DOHH2 (cell line): Measurements from ENCODE around the gene GNAS-AS1.

ENCODE experiments used
- H3F3A ChIP-seq: fragments of 200-600 bp; sonication (generic), shearing (Covaris generic); 2 replicates; pipeline ENCODE4 v1.6.0; 2016; ENCODE audit warnings: antibody characterized with exemption, mild to moderate bottlenecking; ENCODE audit not compliant: control insufficient read depth, insufficient read depth
- H3K27ac ChIP-seq: fragments of 200-600 bp; sonication (generic); 2 replicates; pipeline ENCODE4 v1.5.1; 2014; ENCODE audit warnings: low read depth, mild to moderate bottlenecking, low read length, moderate library complexity
- H3K27me3 ChIP-seq: fragments of 200-600 bp; sonication (generic); 2 replicates; pipeline ENCODE4 v1.6.1; 2014; ENCODE audit warnings: mild to moderate bottlenecking, low read length, mixed read lengths; ENCODE audit not compliant: control insufficient read depth
- H3K36me3 ChIP-seq: fragments of 200-600 bp; sonication (generic); 2 replicates; pipeline ENCODE4 v1.6.1; 2014; ENCODE audit warnings: mild to moderate bottlenecking, low read length, moderate library complexity, mixed read lengths; ENCODE audit not compliant: control insufficient read depth
- H3K4me1 ChIP-seq: fragments of 200-600 bp; sonication (generic); 2 replicates; pipeline ENCODE4 v1.6.1; 2014; ENCODE audit warnings: mild to moderate bottlenecking, low read length, mixed read lengths; ENCODE audit not compliant: control insufficient read depth
- H3K4me2 ChIP-seq: fragments of 200-600 bp; sonication (generic); 2 replicates; pipeline ENCODE4 v1.6.0; 2014; ENCODE audit warnings: mild to moderate bottlenecking, low read length, moderate library complexity
- H3K4me3 ChIP-seq: fragments of 200-600 bp; sonication (generic); 2 replicates; pipeline ENCODE4 v1.5.1; 2014; ENCODE audit warnings: mild to moderate bottlenecking, low read length, mixed read lengths
- H3K79me2 ChIP-seq: fragments of 200-600 bp; sonication (generic); 2 replicates; pipeline ENCODE4 v1.6.1; 2014; ENCODE audit warnings: mild to moderate bottlenecking, low read length, mixed read lengths; ENCODE audit not compliant: control insufficient read depth
- H3K9me2 ChIP-seq: fragments of 200-600 bp; sonication (generic); replicated peaks from 2 replicates; pipeline ENCODE4 v1.6.1; 2014; ENCODE audit warnings: mild to moderate bottlenecking, low read length, mixed read lengths; ENCODE audit not compliant: control insufficient read depth
- H3K9me3 ChIP-seq: fragments of 200-600 bp; sonication (generic); 2 replicates; pipeline ENCODE4 v1.6.1; 2014; ENCODE audit warnings: antibody characterized with exemption, low read length, mixed read lengths; ENCODE audit not compliant: control insufficient read depth, insufficient read depth
- H4K20me1 ChIP-seq: fragments of 200-600 bp; sonication (generic); 2 replicates; pipeline ENCODE4 v1.6.0; 2014; ENCODE audit warnings: low read depth, mild to moderate bottlenecking, antibody characterized with exemption, low read length, moderate library complexity; ENCODE audit not compliant: control insufficient read depth, insufficient read depth
- CTCF ChIP-seq: fragments of 200-600 bp; sonication (generic); IDR thresholded peaks from one replicate; pipeline ENCODE4 v1.5.1; 2014; ENCODE audit warnings: antibody characterized with exemption, mild to moderate bottlenecking, low read depth, low read length; ENCODE audit not compliant: poor library complexity, severe bottlenecking
- EZH2phosphoT487 ChIP-seq: fragments of 200-600 bp; sonication (generic); IDR thresholded peaks from 2 replicates; pipeline ENCODE4 v1.6.1; 2017; ENCODE audit warnings: borderline replicate concordance, mild to moderate bottlenecking, antibody characterized with exemption, low read length, moderate library complexity, mixed read lengths

The GNAS-AS1 gene

GRCh38 chr20:58850693-58851174, at the start of gene GNAS-AS1:
Gene GNAS-AS1, minus strand, starts transcription at chr20:58850902.
- H3K36me3 ChIP-seq: peaks cover 7% of the 10 kb centered on the region; the same call in 1 of the 2 replicates
- H4K20me1 ChIP-seq: no peaks in the 10 kb centered on the region
- no peaks in the 10 kb centered on the region for H3F3A ChIP-seq
- H3K9me2 ChIP-seq: no peaks in the 10 kb centered on the region
- peaks cover 18% of the 10 kb centered on the region for H3K27me3 ChIP-seq
- peaks cover 21% of the 10 kb centered on the region for H3K4me1 ChIP-seq
- TF ChIP-seq CTCF (no peak), EZH2phosphoT487 (no peak)
- peak within 1 kb of the TSS; percentile 86 for H3K4me2 ChIP-seq
- no peaks in the 10 kb centered on the region for H3K9me3 ChIP-seq
- H3K4me3 ChIP-seq: peak within 1 kb of the TSS; percentile 80
- no peak within 1 kb of the TSS for H3K27ac ChIP-seq
- peaks cover 46% of the 10 kb centered on the region for H3K79me2 ChIP-seq

- Histone ChIP-seq H3K9me2 (no peaks in the 10 kb centered on the region), H4K20me1 (peaks cover 40% of the 10 kb centered on the region), H3K4me2 (no peak overlapping the region), H3K27ac (no peak overlapping the region), H3K36me3 (peaks cover 99% of the 10 kb centered on the region), H3K9me3 (no peaks in the 10 kb centered on the region), H3K79me2 (peaks cover 86% of the 10 kb centered on the region), H3F3A (peaks cover 33% of the 10 kb centered on the region), H3K4me3 (no peak overlapping the region), H3K4me1 (peaks cover 45% of the 10 kb centered on the region), H3K27me3 (no peaks in the 10 kb centered on the region)
- TF ChIP-seq CTCF (no peak), EZH2phosphoT487 (no peak)
These were observed 49.7 kb upstream of the GNAS-AS1 start for GRCh38 chr20:58900397-58900796.

GRCh38 chr20:58899512-58899911, 48.8 kb upstream of the GNAS-AS1 start:
- H3K9me3 ChIP-seq: no peaks in the 10 kb centered on the region
- peaks cover 45% of the 10 kb centered on the region for H3K4me1 ChIP-seq
- H3K27me3 ChIP-seq: no peaks in the 10 kb centered on the region
- peaks cover 47% of the 10 kb centered on the region for H4K20me1 ChIP-seq
- no peak overlapping the region for H3K4me3 ChIP-seq
- peaks cover 90% of the 10 kb centered on the region for H3K79me2 ChIP-seq
- no peak overlapping the region for H3K27ac ChIP-seq
- no peak overlapping the region for H3K4me2 ChIP-seq
- H3K9me2 ChIP-seq: no peaks in the 10 kb centered on the region
- H3K36me3 ChIP-seq: peaks cover 99% of the 10 kb centered on the region
- TF ChIP-seq CTCF (no peak), EZH2phosphoT487 (no peak)
- H3F3A ChIP-seq: peaks cover 25% of the 10 kb centered on the region
